GM19099 (cell line): ENCODE measurements around the gene LSR.

Experiments used
- POLR2A ChIP-seq: IDR thresholded peaks from 3 replicates; pipeline ENCODE4 v1.6.1; 2011; ENCODE audit warnings: low read depth; ENCODE audit not compliant: insufficient read length; ENCODE audit errors: extremely low read depth

The LSR gene

GRCh38 chr19:35253316-35254286 lies 4.8 kb downstream of the LSR start:
- no peak for TF ChIP-seq POLR2A

DNA sequence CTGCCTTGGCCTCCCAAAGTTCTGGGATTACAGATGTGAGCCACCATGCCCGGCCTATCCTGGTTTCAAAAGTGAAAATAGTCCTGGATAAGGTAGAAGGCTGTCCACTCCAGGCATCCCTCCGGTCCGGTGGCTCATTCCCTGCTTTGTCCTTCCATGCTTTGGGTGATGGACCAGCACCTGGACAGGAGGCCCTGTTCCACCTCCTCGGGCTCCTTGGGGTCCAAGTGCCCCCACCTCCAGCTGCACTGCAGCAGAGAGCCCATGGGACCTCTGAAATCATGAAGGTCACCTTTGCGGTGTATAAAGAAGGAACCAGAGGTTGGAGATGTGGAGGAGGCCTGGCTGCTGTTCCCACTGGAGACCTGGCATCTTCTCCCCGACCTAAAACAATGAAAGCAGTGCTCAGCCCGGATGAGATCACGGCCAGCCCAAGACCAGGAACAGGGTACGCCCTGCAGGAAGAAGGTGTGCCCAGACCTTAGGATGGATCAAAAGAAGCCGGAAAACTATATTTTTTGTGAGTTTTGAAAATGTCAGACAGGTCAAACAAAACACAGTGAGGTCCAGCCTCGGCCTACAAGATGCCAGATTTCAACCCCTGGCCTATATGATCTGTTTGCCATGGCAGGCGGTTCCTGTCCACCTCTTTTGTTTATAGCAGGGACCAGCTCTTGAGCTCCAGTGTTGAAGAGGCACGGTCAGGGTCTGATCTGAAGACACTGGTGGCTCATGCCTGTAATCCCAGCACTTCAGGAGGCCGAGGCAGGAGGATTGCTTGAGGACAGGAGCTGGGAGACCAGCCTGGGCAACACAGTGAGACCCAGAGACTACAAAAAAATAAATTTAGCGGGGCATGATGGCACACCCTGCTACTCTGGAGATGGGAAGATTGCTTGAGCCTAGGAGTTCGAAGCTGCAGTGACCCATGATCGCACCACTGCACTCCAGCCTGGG lies 5.8 kb downstream of the LSR start:
- no peak for TF ChIP-seq POLR2A

DNA sequence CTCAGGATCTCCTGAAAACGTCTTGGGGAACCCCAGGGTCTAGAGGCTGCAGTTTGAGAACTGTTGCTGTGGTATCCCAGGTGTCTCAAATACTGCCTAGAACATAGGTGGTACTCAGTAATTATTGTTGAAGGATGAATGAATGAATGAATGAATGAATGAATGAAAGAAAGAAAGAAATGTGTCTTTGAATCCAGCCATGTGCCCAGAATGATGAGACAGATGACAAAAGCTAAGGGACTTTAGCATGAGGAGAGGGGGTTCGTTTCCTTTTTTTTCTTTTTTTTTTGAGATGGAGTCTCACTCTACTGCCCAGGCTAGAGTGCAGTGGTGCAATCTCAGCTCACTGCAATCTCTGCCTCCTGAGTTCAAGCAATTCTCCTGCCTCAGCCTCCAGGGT lies 7.8 kb downstream of the LSR start:
- no peak for TF ChIP-seq POLR2A

GRCh38 chr19:35257113-35257461 lies 8.3 kb downstream of the LSR start:
- TF ChIP-seq POLR2A, result no peak

- no peak for TF ChIP-seq POLR2A
These were observed 12.0 kb downstream of the LSR start for GRCh38 chr19:35260694-35261304.

DNA sequence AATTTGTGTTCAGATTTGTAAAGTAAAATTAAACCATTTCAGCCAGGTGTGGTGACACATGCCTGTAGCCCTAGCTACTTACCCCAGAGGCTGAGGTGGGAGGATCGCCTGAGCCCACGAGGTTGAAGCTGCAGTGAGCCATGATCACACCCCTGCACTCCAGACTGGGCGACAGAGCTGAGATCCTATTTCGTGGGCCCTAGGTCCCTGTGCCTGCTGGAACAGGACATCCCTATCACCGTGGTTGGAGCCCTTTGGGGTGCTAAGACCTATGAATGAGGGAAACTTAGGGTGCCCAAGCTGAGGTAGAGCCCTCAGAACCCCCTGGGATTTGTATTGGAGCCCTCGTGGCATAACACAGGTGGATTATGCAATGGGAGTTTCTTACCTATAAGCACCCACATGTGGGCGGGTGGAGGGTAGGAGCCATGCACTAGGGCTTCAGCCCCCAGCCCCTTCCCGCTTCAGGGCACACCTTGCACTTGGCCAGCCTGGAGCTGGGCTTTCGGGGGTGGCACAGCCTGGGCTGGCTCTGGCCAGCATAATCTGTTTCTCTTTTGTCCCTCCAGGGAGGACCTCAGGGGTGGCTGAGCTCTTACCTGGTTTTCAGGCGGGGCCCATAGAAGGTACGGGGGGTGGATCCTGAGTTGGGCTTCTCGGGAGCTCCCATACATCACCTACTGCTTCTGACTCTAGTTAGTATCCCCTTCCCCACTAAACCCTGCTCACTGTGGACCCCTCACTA lies 12.7 kb downstream of the LSR start:
- no peak for TF ChIP-seq POLR2A

DNA sequence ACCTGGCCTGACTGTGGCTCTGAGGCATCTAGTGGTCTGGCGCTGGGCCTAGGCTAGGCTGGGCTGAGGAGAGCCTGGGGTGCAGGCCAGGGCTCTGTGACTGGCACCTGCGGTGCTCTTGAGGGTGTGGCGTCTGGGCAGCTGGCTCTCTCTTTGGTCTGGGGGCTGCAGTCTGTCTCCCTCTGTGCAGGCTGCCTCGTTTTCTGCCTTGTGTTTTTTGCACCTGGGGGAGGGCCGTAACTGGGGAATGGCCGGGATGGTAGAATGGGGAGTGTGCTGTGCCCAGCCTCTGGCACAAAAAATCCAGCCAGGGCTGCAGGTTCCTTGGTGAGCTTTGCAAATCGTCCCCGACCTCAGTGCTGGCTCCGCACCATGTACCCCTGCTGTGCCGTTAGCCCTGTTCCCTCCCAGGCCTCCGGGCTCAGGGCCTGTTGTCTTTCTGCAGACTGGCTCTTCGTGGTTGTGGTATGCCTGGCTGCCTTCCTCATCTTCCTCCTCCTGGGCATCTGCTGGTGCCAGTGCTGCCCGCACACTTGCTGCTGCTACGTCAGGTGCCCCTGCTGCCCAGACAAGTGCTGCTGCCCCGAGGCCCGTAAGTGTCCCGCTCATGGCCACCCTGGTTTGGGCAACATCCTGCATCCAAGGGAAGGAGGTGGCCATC lies 13.4 kb downstream of the LSR start:
- no peak for TF ChIP-seq POLR2A

DNA sequence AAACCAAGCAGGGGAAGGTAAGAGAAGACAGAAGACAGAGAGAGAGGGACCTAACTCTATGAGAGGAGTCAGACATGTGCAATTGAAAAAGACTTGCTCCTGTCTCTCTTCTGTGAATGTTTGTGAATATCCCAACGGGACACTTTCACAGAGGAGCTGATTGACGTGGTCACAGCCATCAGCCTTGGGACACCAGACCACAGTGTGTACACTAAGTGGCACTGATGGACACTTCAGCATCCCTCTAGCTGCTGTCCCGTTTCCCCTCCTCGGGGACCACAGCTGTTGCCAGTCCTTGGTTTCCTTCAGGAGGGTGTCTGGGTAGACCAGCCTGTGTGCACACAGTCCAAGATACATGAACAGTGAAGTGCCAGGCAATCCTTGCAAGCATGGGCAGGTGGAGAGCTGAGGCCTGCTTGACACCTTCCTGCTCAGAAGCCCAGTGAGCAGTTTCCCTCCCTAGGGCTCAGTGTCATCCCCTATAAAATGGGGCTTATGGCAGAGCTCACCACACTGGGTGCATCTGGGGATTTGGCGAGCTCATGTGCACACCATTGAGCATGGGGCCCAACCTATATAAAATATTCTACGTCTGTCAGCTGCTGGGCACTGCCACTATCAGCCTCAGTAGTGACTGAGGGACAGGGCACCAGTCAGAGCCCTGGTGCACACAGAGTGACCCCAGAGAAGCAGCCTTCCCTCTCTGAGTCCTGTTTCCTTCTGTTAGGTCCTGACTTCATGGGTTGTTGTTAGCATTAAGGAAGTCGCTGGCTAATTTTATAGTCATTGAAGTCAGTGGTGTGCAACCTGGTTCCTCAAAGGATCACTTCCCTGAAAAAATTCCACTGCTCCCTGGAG lies 15.7 kb downstream of the LSR start:
- TF ChIP-seq POLR2A, result no peak

DNA sequence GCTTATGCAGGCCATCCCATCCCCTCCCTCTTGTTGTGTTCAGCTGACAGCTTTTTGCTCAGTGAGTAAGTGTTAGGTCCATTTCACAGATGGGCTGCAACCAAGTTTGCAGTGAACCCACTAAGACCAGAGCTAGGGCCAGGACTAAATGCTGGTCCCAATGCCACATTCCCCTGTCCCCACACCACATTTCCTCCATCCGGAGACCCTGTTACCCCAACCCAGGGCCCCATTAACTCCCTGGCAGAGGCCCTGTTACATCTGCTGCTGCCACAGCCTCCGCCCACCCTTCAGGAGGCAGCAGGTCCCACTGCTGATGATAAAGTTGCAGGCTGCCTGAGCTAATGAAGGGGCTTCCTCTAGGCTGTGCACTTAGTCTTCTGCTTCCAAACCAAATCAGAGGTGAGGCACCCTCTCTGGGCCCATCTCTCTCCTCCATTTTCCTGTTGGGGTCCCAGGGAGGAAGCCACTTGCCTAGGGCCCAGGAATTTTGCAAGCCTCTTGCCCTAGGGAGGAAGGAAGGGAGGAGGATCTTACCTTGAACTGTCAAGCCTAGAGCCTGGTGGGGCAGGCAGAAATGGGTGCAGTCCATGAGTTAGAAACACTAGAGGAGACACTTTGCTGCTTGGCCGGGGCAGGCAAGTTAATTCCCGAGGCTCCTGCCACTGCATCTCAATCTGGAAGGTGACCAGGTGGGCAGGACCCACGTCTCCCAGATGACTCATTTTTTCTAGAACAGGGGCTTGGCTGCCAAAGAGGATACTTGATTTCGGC lies 16.5 kb downstream of the LSR start:
- TF ChIP-seq POLR2A, result no peak

DNA sequence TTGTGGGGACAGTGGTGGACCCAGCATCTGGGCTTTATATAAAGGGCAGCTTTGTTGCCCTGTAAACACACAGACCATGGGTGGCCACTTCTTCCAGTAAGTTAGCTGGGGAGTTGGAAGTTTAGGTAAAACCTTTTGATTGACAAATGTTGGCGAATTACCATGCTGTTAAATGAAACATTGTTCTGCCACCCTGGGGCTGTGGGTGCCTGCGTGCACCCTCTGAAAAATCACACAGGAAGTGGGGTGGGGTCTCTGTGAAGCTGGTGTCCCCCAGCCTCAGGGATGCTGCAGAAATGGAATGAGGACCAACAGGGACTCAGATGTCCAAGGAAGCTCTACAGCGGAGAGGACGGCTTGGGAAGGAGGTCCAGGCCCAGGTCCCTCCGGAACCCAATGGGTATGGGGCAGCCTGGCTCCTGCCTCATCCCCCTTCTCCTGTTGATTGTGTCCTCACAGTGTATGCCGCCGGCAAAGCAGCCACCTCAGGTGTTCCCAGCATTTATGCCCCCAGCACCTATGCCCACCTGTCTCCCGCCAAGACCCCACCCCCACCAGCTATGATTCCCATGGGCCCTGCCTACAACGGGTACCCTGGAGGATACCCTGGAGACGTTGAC lies 17.2 kb downstream of the LSR start:
- TF ChIP-seq POLR2A, result no peak

DNA sequence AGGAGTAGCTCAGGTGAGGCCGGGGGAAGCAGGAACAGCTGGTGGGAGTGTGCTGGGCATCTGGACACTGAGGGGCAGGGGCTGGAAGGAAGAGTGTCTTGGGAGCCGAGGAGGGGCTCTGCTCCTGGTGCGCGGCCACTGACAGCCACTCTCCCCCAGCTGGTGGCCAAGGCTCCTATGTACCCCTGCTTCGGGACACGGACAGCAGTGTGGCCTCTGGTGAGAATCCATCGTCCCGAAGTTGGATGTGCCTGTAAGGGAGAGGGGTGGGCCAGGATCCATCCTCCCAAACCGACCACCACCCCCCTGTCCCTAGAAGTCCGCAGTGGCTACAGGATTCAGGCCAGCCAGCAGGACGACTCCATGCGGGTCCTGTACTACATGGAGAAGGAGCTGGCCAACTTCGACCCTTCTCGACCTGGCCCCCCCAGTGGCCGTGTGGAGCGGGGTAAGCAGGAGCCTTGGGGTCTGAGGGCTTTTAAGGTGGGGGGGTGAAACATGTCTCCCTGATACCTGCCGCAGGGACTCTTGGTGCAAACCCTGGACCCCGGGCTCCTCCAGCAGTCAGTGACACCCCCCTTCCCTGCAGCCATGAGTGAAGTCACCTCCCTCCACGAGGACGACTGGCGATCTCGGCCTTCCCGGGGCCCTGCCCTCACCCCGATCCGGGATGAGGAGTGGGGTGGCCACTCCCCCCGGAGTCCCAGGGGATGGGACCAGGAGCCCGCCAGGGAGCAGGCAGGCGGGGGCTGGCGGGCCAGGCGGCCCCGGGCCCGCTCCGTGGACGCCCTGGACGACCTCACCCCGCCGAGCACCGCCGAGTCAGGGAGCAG lies 17.9 kb downstream of the LSR start:
- no peak for TF ChIP-seq POLR2A
